ENCODE measurements around the gene FRMD5.
"Not testable (repeated sequence)": the region's sequence is repeated elsewhere in the genome, so short reads cannot be mapped to it uniquely, and the experiment has no call there.

FRMD5 gene

DNA sequence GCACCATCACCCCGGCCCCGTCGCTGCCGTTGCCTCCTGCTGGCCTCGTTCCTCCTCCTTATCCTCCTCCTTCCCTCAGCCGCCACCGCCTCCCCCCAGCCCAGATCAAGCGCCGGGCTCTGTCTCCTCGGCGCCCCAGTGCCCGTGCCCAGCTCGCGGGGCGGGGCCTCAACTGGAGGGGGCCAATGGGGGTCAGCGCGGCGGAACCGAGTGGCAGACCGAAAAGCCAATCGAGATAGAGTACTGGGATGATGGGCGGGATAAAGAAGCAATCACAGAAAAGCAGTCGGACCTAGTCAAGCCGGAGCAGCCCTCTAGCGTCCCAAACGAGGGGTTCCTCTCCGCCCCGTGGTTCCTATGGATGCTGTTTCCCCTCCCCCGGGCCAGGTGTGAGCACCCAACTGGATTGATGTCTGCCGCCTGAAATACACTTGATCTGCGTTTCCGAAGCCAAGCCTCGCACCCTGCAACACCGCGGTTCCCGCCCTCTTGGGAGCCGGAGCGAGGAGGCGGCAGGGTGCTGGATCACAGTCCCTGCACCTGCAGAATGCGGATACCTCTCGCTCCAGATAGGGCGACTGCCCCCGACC, at the start of gene FRMD5:
FRMD5 (minus strand) TSS at position 121 of the 590 bp plus-strand sequence.
- TF ChIP-seq, protein P1, sequence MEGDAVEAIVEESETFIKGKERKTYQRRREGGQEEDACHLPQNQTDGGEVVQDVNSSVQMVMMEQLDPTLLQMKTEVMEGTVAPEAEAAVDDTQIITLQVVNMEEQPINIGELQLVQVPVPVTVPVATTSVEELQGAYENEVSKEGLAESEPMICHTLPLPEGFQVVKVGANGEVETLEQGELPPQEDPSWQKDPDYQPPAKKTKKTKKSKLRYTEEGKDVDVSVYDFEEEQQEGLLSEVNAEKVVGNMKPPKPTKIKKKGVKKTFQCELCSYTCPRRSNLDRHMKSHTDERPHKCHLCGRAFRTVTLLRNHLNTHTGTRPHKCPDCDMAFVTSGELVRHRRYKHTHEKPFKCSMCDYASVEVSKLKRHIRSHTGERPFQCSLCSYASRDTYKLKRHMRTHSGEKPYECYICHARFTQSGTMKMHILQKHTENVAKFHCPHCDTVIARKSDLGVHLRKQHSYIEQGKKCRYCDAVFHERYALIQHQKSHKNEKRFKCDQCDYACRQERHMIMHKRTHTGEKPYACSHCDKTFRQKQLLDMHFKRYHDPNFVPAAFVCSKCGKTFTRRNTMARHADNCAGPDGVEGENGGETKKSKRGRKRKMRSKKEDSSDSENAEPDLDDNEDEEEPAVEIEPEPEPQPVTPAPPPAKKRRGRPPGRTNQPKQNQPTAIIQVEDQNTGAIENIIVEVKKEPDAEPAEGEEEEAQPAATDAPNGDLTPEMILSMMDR (IDR thresholded peaks at IDR 0.05; ENCODE audit: control insufficient read depth, extremely low read depth, insufficient read depth): no peak
- DNase-seq (ENCODE audit: low read depth): peak; percentile 85
- H3K4me3 ChIP-seq (ENCODE audit: low read depth, low read length): peak within 1 kb of the TSS; percentile 57

DNA sequence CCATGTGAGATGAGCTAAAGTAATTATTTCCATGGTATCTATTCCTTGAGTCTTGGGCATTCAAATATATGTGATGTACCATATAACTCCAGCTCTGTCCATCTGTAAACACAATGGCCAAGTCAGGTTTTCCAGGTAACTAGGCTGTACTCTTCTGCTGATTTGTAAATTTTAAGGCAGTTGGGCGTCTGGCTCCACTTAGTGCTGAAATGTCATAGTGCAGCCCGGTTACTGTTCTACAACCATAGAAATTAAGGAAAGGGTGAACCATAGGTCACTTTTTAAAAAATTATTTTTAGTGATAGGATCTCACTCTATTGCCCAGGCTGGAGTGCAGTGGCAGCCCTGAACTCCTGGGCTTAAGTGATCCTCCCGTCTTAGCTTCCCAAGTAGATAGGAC, 48.8 kb upstream of the FRMD5 start:
- TF ChIP-seq, protein P1 (IDR thresholded peaks at IDR 0.05; ENCODE audit: control insufficient read depth, extremely low read depth, insufficient read depth): peak; percentile 56
- DNase-seq (ENCODE audit: low read depth): no peak
- H3K4me3 ChIP-seq (ENCODE audit: low read depth, low read length): no peak overlapping the region

DNA sequence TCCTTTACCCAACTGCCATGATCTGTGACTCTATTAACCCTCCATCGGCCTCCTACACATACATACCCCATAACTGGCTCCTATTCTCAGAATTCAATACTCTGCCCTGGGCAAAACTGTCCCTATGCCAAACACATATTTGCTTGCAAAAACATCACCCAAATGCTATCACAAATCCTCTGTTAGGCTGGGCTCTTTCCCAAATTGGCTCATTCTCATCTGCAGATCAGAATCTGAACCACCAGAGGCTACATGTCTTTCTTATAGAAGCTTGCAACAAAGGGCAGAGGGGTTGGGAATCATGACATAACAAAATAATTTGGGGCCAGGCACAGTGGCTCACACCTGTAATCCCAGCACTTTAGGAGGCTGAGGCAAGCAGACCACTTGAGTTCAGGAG, 48.1 kb upstream of the FRMD5 start:
- DNase-seq (ENCODE audit: low read depth): peak; percentile 58

DNA sequence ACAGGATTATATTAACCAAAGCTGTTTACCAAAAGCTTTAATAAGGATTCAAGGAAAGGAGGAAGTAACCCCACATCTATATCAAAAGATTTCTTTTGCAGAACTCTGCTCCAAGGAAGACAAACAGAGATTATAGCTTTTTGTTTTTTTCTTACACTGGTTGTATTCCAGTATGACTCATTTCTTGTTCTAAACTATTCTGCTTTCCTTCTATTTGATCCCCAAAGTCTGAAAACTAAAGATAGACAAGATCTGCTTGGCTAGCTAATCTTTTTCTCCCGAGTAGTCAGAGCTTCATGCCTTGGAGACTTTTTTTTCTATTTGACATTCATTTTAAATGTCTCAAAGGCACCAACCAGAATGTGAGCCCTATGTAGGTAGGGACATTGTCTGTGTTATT, 36.8 kb upstream of the FRMD5 start:
- DNase-seq (ENCODE audit: low read depth): no peak
- H3K4me3 ChIP-seq (ENCODE audit: low read depth, low read length): no peak overlapping the region
- TF ChIP-seq, protein P1 (IDR thresholded peaks at IDR 0.05; ENCODE audit: control insufficient read depth, extremely low read depth, insufficient read depth): no peak

More for the DNA sequence above, 48.1 kb upstream of the FRMD5 start:
- TF ChIP-seq, protein P1 (IDR thresholded peaks at IDR 0.05; ENCODE audit: control insufficient read depth, extremely low read depth, insufficient read depth): no peak
- H3K4me3 ChIP-seq (ENCODE audit: low read depth, low read length): no peak overlapping the region

DNA sequence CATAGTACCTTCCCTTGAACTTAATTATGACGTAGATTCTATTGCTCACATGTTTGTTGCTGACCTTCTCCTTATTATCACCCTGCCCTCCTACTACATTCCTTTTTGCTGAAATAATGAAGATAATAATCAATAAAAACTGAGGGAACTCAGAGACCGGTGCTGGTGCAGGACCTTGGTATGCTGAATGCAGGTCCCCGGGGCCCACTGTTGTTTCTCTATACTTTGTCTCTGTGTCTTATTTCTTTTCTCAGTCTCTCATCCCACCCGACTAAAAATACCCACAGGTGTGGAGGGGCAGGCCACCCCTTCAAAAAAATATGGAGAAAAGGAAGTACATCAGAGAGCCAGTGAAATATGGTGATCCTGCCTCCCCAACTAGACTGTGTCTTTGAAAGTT, 34.2 kb upstream of the FRMD5 start:
- not testable (repeated sequence) for DNase-seq (ENCODE audit: low read depth); H3K4me3 ChIP-seq (ENCODE audit: low read depth, low read length)

DNA sequence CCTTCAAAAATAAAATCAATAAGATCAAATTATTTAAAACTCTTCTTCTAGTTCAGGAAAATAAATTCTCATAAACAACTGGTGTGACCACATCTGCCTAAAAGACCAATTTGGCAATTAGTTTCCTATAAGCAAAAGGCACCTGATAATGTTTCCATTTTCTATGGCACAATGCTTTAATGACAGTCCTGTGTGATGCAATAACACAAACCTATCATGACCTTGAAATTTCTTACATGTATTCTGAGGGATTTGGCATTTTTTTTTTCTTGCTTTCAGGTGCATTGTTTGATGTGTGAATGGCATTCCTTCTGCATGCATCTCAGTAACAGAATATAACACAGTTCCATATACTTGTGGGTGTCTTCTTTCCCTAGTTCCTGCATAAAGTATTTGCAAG, 32.5 kb upstream of the FRMD5 start:
- TF ChIP-seq, protein P1 (IDR thresholded peaks at IDR 0.05; ENCODE audit: control insufficient read depth, extremely low read depth, insufficient read depth): no peak
- no peak for DNase-seq (ENCODE audit: low read depth)

DNA sequence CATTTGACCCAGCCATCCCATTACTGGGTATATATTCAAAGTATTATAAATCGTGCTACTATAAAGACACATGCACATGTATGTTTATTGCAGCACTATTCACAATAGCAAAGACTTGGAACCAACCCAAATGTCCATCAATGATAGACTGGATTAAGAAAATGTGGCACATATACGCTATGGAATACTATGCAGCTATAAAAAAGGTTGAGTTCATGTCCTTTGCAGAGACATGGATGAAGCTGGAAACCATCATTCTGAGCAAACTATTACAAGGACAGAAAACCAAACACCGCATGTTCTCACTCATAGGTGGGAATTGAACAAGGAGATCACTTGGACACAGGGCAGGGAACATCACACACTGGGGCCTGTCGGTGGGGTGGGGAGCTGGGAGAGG, 31.9 kb upstream of the FRMD5 start:
- not testable (repeated sequence) for DNase-seq (ENCODE audit: low read depth); H3K4me3 ChIP-seq (ENCODE audit: low read depth, low read length)

More for the DNA sequence above, 32.5 kb upstream of the FRMD5 start:
- no peak overlapping the region for H3K4me3 ChIP-seq (ENCODE audit: low read depth, low read length)

DNA sequence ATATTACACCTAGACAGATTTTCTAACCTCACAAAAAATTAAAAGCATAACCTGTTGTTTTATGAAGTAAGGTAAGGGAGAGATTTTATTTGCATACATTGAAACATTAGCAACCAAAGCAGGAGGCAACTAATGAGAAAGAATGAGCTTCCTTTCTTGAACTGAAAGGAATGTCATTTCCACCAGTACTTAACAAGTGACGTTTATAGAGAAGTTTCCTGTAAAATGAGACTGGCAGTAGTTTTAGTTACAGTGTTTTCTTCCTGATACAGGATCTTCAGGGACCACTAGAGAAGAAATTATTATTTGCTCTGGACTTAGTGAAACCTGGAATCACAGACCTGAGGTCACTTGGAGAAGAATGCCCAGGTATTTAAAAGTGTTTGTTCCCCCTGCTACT, 27.4 kb upstream of the FRMD5 start:
- H3K4me3 ChIP-seq (ENCODE audit: low read depth, low read length): no peak overlapping the region
- TF ChIP-seq, protein P1 (IDR thresholded peaks at IDR 0.05; ENCODE audit: control insufficient read depth, extremely low read depth, insufficient read depth): no peak
- DNase-seq (ENCODE audit: low read depth): no peak
